GM23338 (cell line): ENCODE measurements around the gene LCP2. TPM values are rescaled to one million over a fixed set of nuclear protein-coding genes. Genes with fewer than 3 reads are reported as not detected.

Experiments used
- CREB1 ChIP-seq: fragments of 250-450 bp; sonication (Bioruptor Pico); IDR thresholded peaks from 2 replicates; pipeline ENCODE4 v1.5.0; 2020; ENCODE audit warnings: low read depth, mild to moderate bottlenecking, moderate library complexity
- CTCF ChIP-seq, 2 experiments: fragments of 200-600 bp in 1 of 2; sonication (generic) in 1 of 2; conservative IDR thresholded peaks; 2 replicates each; pipeline versions ENCODE4 v1.5.1 to v1.6.1; 2016 to 2017; ENCODE audit warnings: antibody characterized with exemption in 2 of 2, low read depth in 2 of 2, mild to moderate bottlenecking in 2 of 2, moderate library complexity in 1 of 2
- ETS1 ChIP-seq: IDR thresholded peaks from 2 replicates; pipeline ENCODE4 v1.6.1; 2016; ENCODE audit warnings: antibody characterized with exemption
- JUNB ChIP-seq: IDR thresholded peaks from one replicate; pipeline ENCODE4 v1.6.1; 2016; ENCODE audit warnings: antibody characterized with exemption; ENCODE audit not compliant: unreplicated experiment
- NANOG ChIP-seq: IDR thresholded peaks from 2 replicates; pipeline ENCODE4 v1.6.1; 2016; ENCODE audit warnings: antibody characterized with exemption, borderline replicate concordance
- POLR2AphosphoS5 ChIP-seq: IDR thresholded peaks from 2 replicates; pipeline ENCODE4 v1.6.1; 2016; ENCODE audit warnings: antibody characterized with exemption, low read depth
- REST ChIP-seq: IDR thresholded peaks from one replicate; pipeline ENCODE4 v1.6.1; 2018; ENCODE audit warnings: antibody characterized with exemption; ENCODE audit not compliant: unreplicated experiment
- ZNF331 ChIP-seq: fragments of 250-450 bp; sonication (Bioruptor Pico); IDR thresholded peaks from 2 replicates; pipeline ENCODE4 v1.5.0; 2020; ENCODE audit warnings: low read depth, mild to moderate bottlenecking, moderate library complexity
- ZNF462 ChIP-seq: fragments of 250-450 bp; sonication (Bioruptor Pico); IDR thresholded peaks from 2 replicates; pipeline ENCODE4 v1.5.0; 2020; ENCODE audit warnings: mild to moderate bottlenecking, moderate library complexity
- polyA plus RNA-seq: library from polyadenylated mRNA; unstranded; fragments of >200 nt; fragmentation: Nextera tagmentation; extraction: Ambion mirVana; gene quantifications from 2 replicates; pipeline ENCODE4 v1.2.1, GENCODE V29; 2016
- total RNA-seq: library from RNA; depleted of rRNA; stranded (reverse); fragments of >200 nt; shearing (Covaris generic); gene quantifications from 2 replicates; pipeline ENCODE4 v1.2.3, GENCODE V29; 2014

LCP2 gene
- total and polyA plus RNA-seq, 2 experiments from 2014 or later = 0.26 to 0.38 TPM

- no peak for TF ChIP-seq ZNF462 (CRISPR knock-in tag)
- no peak for TF ChIP-seq ZNF331 (CRISPR knock-in tag)
- no peak for TF ChIP-seq CTCF (conservative IDR thresholded peaks at IDR 0.05; ENCODE audit: low read depth in 2 of 2)
- no peak for TF ChIP-seq NANOG
- no peak for TF ChIP-seq JUNB
- no peak for TF ChIP-seq ETS1
- no peak for TF ChIP-seq REST
- TF ChIP-seq POLR2AphosphoS5 = no peak
- TF ChIP-seq CREB1 = no peak
These were observed 64.8 kb downstream of the LCP2 start, which contains the start of gene C5orf58 (continued) for GRCh38 chr5:170232786-170233185.
